Ovary (tissue), 3 donors: ENCODE data around the gene ZPR1.

ENCODE experiments used
- CTCF ChIP-seq, 3 donors: fragments of 450-650 bp in 2 of 3; fragments of 200-600 bp in 1 of 3; IDR thresholded peaks; one replicate each; pipeline versions ENCODE4 v1.5.1 to v1.8.0; 2016 to 2022; ENCODE audit warnings: antibody characterized with exemption in 3 of 3, mild to moderate bottlenecking in 1 of 3
- POLR2A ChIP-seq: fragments of 450-650 bp; IDR thresholded peaks from one replicate; pipeline ENCODE4 v1.6.1; 2017; ENCODE audit warnings: antibody characterized with exemption, mild to moderate bottlenecking, moderate library complexity
- donor health status: DM: no; HTN: no; CAD: no.

DNA sequence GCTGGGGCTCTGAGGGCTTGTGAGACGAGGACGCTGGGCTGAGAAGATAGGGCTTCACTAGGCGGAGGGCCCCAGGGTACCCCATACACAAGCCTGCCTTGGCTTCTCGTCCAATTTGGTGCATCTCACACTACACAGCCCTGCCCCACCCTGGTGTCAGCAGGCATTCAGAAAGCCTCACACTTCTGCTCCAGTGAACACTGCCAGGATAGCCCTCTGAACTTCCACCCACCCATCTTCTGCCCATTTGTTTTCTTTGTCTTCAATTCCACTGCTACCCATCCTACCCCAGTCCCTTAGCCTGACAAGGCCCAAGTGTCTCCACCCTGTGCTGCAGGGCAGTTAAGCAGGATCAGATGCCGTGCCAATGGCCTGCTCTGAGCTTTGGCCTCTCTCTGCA, 13.2 kb downstream of the ZPR1 start:
- TF ChIP-seq CTCF (IDR thresholded peaks at IDR 0.05) = no peak
- TF ChIP-seq POLR2A = no peak
